H9 (cell line): ENCODE data around the gene SNRNP200. TPM values are rescaled to one million over a fixed set of nuclear protein-coding genes. Genes with fewer than 3 reads are reported as not detected.

Experiments used
- DNase-seq: peaks from one replicate; pipeline ENCODE4 v3.0.0-alpha.2; 2017
- H2AFZ ChIP-seq: one replicate; pipeline ENCODE4 v1.6.1; 2013; ENCODE audit warnings: mild to moderate bottlenecking, low read length, control low read depth, moderate library complexity
- H2AK5ac ChIP-seq: 2 replicates; pipeline ENCODE4 v1.6.1; 2013; ENCODE audit warnings: low read length, control low read depth, mixed read lengths; ENCODE audit not compliant: insufficient read length
- H2BK120ac ChIP-seq: one replicate; pipeline ENCODE4 v1.6.1; 2013; ENCODE audit warnings: low read depth, mild to moderate bottlenecking, low read length, control low read depth, inconsistent platforms; ENCODE audit not compliant: poor library complexity, severe bottlenecking
- H2BK12ac ChIP-seq: 2 replicates; pipeline ENCODE4 v1.6.1; 2013; ENCODE audit warnings: low read length, control low read depth, mixed read lengths, low read depth; ENCODE audit not compliant: insufficient read length
- H2BK15ac ChIP-seq: 2 replicates; pipeline ENCODE4 v1.6.1; 2013; ENCODE audit warnings: low read depth, low read length, control low read depth
- H2BK20ac ChIP-seq: one replicate; pipeline ENCODE4 v1.6.1; 2013; ENCODE audit warnings: low read depth, mild to moderate bottlenecking, low read length, control low read depth, inconsistent platforms; ENCODE audit not compliant: poor library complexity, severe bottlenecking
- H2BK5ac ChIP-seq: 2 replicates; pipeline ENCODE4 v1.6.1; 2013; ENCODE audit warnings: low read length, control low read depth, mixed read lengths; ENCODE audit not compliant: insufficient read length
- H3K14ac ChIP-seq: 2 replicates; pipeline ENCODE4 v1.6.1; 2013; ENCODE audit warnings: low read length, control low read depth; ENCODE audit not compliant: insufficient read depth
- H3K18ac ChIP-seq: 2 replicates; pipeline ENCODE4 v1.6.1; 2013; ENCODE audit warnings: low read depth, mild to moderate bottlenecking, mixed read lengths, low read length, control low read depth; ENCODE audit not compliant: insufficient read length
- H3K23ac ChIP-seq: 2 replicates; pipeline ENCODE4 v1.6.1; 2013; ENCODE audit warnings: low read length, control low read depth, mixed read lengths, low read depth; ENCODE audit not compliant: insufficient read length
- H3K23me2 ChIP-seq: 2 replicates; pipeline ENCODE4 v1.6.1; 2013; ENCODE audit warnings: low read depth, mild to moderate bottlenecking, mixed read lengths, low read length, control low read depth; ENCODE audit not compliant: insufficient read length, poor library complexity, severe bottlenecking
- H3K27ac ChIP-seq: 2 replicates; pipeline ENCODE4 v1.5.1; 2013; ENCODE audit warnings: low read length, control low read depth, mixed read lengths, low read depth; ENCODE audit not compliant: insufficient read length
- H3K27me3 ChIP-seq: 2 replicates; pipeline ENCODE4 v1.6.1; 2013; ENCODE audit warnings: low read length, control low read depth, inconsistent platforms; ENCODE audit not compliant: insufficient read depth
- H3K4ac ChIP-seq: 2 replicates; pipeline ENCODE4 v1.6.1; 2013; ENCODE audit warnings: low read depth, mild to moderate bottlenecking, control low read depth, inconsistent platforms, low read length, moderate library complexity
- H3K4me1 ChIP-seq: 2 replicates; pipeline ENCODE4 v1.6.1; 2013; ENCODE audit warnings: low read length, control low read depth, inconsistent platforms; ENCODE audit not compliant: insufficient read depth
- H3K4me2 ChIP-seq: 2 replicates; pipeline ENCODE4 v1.6.1; 2013; ENCODE audit warnings: low read length, control low read depth, mixed read lengths; ENCODE audit not compliant: insufficient read length, insufficient read depth
- H3K56ac ChIP-seq: 2 replicates; pipeline ENCODE4 v1.6.1; 2013; ENCODE audit warnings: low read depth, mild to moderate bottlenecking, mixed read lengths, low read length, control low read depth; ENCODE audit not compliant: insufficient read length
- H3K79me1 ChIP-seq: 2 replicates; pipeline ENCODE4 v1.6.1; 2013; ENCODE audit warnings: low read depth, mild to moderate bottlenecking, moderate library complexity, low read length, control low read depth, inconsistent platforms; ENCODE audit not compliant: insufficient read depth, poor library complexity, severe bottlenecking
- H3K79me2 ChIP-seq: 2 replicates; pipeline ENCODE4 v1.6.1; 2013; ENCODE audit warnings: low read length, control low read depth, inconsistent platforms; ENCODE audit not compliant: insufficient read depth
- H3K9ac ChIP-seq: 2 replicates; pipeline ENCODE4 v1.6.1; 2013; ENCODE audit warnings: low read length, control low read depth, mixed read lengths; ENCODE audit not compliant: insufficient read length; ENCODE audit errors: extremely low read depth
- H3K9me3 ChIP-seq: one replicate; pipeline ENCODE4 v1.6.1; 2013; ENCODE audit warnings: low read depth, low read length, inconsistent platforms; ENCODE audit not compliant: control insufficient read depth
- H3T11ph ChIP-seq: one replicate; pipeline ENCODE4 v1.6.1; 2013; ENCODE audit warnings: mild to moderate bottlenecking, low read length, control low read depth, inconsistent platforms
- H4K20me1 ChIP-seq: one replicate; pipeline ENCODE4 v1.6.1; 2013; ENCODE audit not compliant: control insufficient read depth, insufficient read length, insufficient read depth
- H4K5ac ChIP-seq: 2 replicates; pipeline ENCODE4 v1.6.1; 2013; ENCODE audit warnings: low read depth, mild to moderate bottlenecking, mixed read lengths, low read length, control low read depth; ENCODE audit not compliant: insufficient read length
- H4K8ac ChIP-seq: replicated peaks from 2 replicates; pipeline ENCODE4 v1.6.1; 2013; ENCODE audit warnings: low read length, control low read depth, mixed read lengths, low read depth; ENCODE audit not compliant: insufficient read length
- H4K91ac ChIP-seq: 2 replicates; pipeline ENCODE4 v1.6.1; 2013; ENCODE audit warnings: low read depth, mild to moderate bottlenecking, moderate library complexity, mixed read lengths, low read length, control low read depth; ENCODE audit not compliant: insufficient read length
- H3K27ac Mint-ChIP-seq, 3 experiments: 2 replicates in 2 of 3; 3 replicates in 1 of 3; pipeline ENCODE4 v1.8.0; 2020 to 2021; ENCODE audit warnings: mixed read lengths in 3 of 3, mild to moderate bottlenecking in 1 of 3, moderate library complexity in 1 of 3
- H3K27me3 Mint-ChIP-seq: 2 replicates; pipeline ENCODE4 v1.8.0; 2021; ENCODE audit warnings: low read depth, mild to moderate bottlenecking, moderate library complexity, mixed read lengths
- H3K36me3 Mint-ChIP-seq, 3 experiments: 2 replicates in 2 of 3; 3 replicates in 1 of 3; pipeline ENCODE4 v1.8.0; 2020 to 2021; ENCODE audit warnings: low read depth in 3 of 3, mixed read lengths in 3 of 3; ENCODE audit not compliant: insufficient read depth in 1 of 3
- H3K4me1 Mint-ChIP-seq, 2 experiments: 2 replicates each; pipeline ENCODE4 v1.8.0; 2020; ENCODE audit warnings: mixed read lengths in 2 of 2
- H3K4me3 Mint-ChIP-seq, 2 experiments: 2 replicates in 1 of 2; 3 replicates in 1 of 2; pipeline ENCODE4 v1.8.0; 2020 to 2021; ENCODE audit warnings: mild to moderate bottlenecking in 2 of 2, mixed read lengths in 2 of 2, moderate library complexity in 1 of 2
- H3K9me3 Mint-ChIP-seq, 2 experiments: 2 replicates in 1 of 2; 3 replicates in 1 of 2; pipeline ENCODE4 v1.8.0; 2020; ENCODE audit warnings: mild to moderate bottlenecking in 2 of 2, mixed read lengths in 2 of 2, moderate library complexity in 1 of 2
- CTCF ChIP-seq: fragments of 200-600 bp; sonication (generic); conservative IDR thresholded peaks from 3 replicates; pipeline ENCODE4 v1.8.0; 2021; ENCODE audit warnings: antibody characterized with exemption, mild to moderate bottlenecking
- WGBS: extraction: QIAGEN DNeasy Blood & Tissue Kit; methylation state at CpG from one replicate; pipeline ENCODE4 v1.1.7; 2013; ENCODE audit warnings: missing lambda C conversion rate, low lambda C conversion rate, mixed read lengths; ENCODE audit not compliant: insufficient read length; ENCODE audit errors: extremely low coverage; 5-methylcytosine and 5-hydroxymethylcytosine counted together
- total RNA-seq: library from RNA; stranded (reverse); gene quantifications from 2 replicates; pipeline ENCODE4 v1.2.1, GENCODE V29; 2021

The SNRNP200 gene
- total RNA-seq, 1 experiment from 2014 or later: 215 TPM

DNA sequence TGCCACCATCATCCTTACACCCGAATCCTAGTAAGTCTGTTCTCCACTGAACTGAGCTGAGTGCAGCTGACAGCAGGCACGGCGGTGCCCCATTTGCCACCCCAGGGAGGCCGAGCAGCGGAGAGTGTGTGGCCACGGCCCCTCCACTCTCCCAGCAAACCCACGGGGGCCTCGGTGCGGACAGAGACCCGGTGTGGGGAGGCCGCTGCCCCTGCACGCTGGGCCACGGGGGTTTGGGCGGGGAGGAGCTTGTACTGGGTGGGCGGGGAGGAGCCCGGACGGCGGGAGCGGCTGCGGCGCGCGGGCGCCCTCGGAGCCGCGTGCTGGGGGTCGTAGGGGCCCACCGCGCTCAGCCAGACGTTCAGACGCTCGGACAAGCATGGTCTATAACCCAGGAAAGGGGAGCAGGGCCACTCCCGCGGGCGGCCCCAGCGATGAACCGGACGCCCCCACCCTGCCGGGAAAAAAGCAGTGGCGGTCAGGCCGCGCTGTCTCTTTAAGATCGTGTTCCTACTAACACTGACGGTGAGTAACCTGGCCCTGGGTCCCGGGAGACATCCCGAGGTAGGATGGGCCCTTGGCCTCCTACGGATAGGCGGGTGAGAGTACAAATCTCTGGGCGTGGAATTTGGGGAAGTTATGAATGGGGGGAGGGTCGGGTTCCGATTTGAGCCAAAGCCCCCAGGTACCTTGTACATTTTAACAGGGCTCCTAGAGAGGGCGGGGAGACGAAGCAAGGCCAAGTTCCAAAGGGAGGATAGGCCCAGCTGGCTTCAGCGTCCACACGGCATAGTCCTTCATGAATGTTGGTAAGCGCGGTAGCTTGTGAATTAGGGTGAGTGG is 19.9 kb upstream of the SNRNP200 start, which contains the start of gene ITPRIPL1:
Gene ITPRIPL1, plus strand, starts transcription at position 277 of the 843 bp plus-strand sequence. Its CDS starts 523 bp downstream, at position 800.
- Histone ChIP-seq H2BK5ac (no peak within 1 kb of the TSS), H4K5ac (no peak within 1 kb of the TSS), H3K79me1 (no peaks in the 10 kb centered on the region), H3K4me2 (peak within 1 kb of the TSS; percentile 83), H3K9me3 (no peaks in the 10 kb centered on the region), H3K27ac (no peak within 1 kb of the TSS), H3K18ac (no peak within 1 kb of the TSS), H2BK20ac (no peak within 1 kb of the TSS), H4K91ac (no peak within 1 kb of the TSS), H3T11ph (no peak within 1 kb of the TSS), H2AFZ (no peak within 1 kb of the TSS), H3K56ac (no peak within 1 kb of the TSS), H2BK15ac (no peak within 1 kb of the TSS), H2AK5ac (no peak within 1 kb of the TSS), H4K20me1 (no peaks in the 10 kb centered on the region), H2BK120ac (no peak within 1 kb of the TSS), H4K8ac (no peak within 1 kb of the TSS), H3K27me3 (peaks cover 16% of the 10 kb centered on the region; the same call in 1 of the 2 replicates), H3K79me2 (no peaks in the 10 kb centered on the region), H3K23ac (no peak within 1 kb of the TSS), H3K4ac (no peak within 1 kb of the TSS), H3K23me2 (peaks cover 11% of the 10 kb centered on the region), H3K9ac (no peak within 1 kb of the TSS), H3K14ac (no peak within 1 kb of the TSS; the same call in none of the 2 replicates), H3K4me1 (no peaks in the 10 kb centered on the region), H2BK12ac (no peak within 1 kb of the TSS)
- DNase-seq: peak; percentile 55
- no peaks in the 10 kb centered on the region; a peak in 1 of 5 replicates for H3K9me3 Mint-ChIP-seq
- H3K4me1 Mint-ChIP-seq: peaks cover 18 to 23% of the 10 kb centered on the region in 2 experiments
- peaks cover 22 to 25% (median 23%) of the 10 kb centered on the region in 3 experiments for H3K36me3 Mint-ChIP-seq
- TF ChIP-seq CTCF: no peak
- no CpG with 5 or more reads among the region's 58 CpGs for WGBS
- peak within 1 kb of the TSS; percentile 82 to 84 for H3K4me3 Mint-ChIP-seq
- H3K27me3 Mint-ChIP-seq: peaks cover 53% of the 10 kb centered on the region
- no peak within 1 kb of the TSS for H3K27ac Mint-ChIP-seq
